ENCODE results near the gene ITPK1. TPM values are rescaled to one million over a fixed set of nuclear protein-coding genes. Genes with fewer than 3 reads are reported as not detected.

The ITPK1 gene
- total RNA-seq, 1 experiment from 2014 or later = 88.6 TPM

- peaks cover 7% of the 10 kb centered on the region for H3K4me1 ChIP-seq (replicated peaks; ENCODE audit: insufficient read depth)
- no peaks in the 10 kb centered on the region for H3K27me3 ChIP-seq (ENCODE audit: insufficient read depth, low read depth)
- intact Hi-C loops (cut with micrococcal nuclease; ENCODE audit: unreplicated experiment) = no loop called here
- DNase-seq = no peak
- H2AFZ ChIP-seq = no peak overlapping the region
- no peaks in the 10 kb centered on the region for H3K9me2 ChIP-seq (ENCODE audit: insufficient read depth)
- POLR2A ChIA-PET (ENCODE audit: unreplicated experiment) = no interaction called here
- peaks cover 4% of the 10 kb centered on the region; the same call in 1 of the 2 replicates for H4K20me1 ChIP-seq (ENCODE audit: insufficient read depth)
- peaks cover 12% of the 10 kb centered on the region for H3F3A ChIP-seq (ENCODE audit: insufficient read depth, low read depth)
- TF ChIP-seq EZH2 (IDR thresholded peaks at IDR 0.05; ENCODE audit: low read depth) = no peak
- TF ChIP-seq CTCF (conservative IDR thresholded peaks at IDR 0.05) = no peak
- no peaks in the 10 kb centered on the region for H3K79me2 ChIP-seq (ENCODE audit: low read depth)
- H3K4me3 ChIP-seq = no peak overlapping the region
- no peak overlapping the region for H3K27ac ChIP-seq
- no TSS peak for BruUV-seq (replicated peaks)
- no peaks in the 10 kb centered on the region for H3K9me3 ChIP-seq (ENCODE audit: insufficient read depth, low read depth)
- no peak overlapping the region for H3K4me2 ChIP-seq
- CTCF ChIA-PET = interaction anchor here (0.7 kb wide), 1 partner anchor 304 kb away, joined by 3 read pairs; no protein-coding TSS in a partner anchor
- no peaks in the 10 kb centered on the region for H3K36me3 ChIP-seq (ENCODE audit: low read depth)
Measured at GRCh38 chr14:92932448-92933395, 183.0 kb downstream of the ITPK1 start.

DNA sequence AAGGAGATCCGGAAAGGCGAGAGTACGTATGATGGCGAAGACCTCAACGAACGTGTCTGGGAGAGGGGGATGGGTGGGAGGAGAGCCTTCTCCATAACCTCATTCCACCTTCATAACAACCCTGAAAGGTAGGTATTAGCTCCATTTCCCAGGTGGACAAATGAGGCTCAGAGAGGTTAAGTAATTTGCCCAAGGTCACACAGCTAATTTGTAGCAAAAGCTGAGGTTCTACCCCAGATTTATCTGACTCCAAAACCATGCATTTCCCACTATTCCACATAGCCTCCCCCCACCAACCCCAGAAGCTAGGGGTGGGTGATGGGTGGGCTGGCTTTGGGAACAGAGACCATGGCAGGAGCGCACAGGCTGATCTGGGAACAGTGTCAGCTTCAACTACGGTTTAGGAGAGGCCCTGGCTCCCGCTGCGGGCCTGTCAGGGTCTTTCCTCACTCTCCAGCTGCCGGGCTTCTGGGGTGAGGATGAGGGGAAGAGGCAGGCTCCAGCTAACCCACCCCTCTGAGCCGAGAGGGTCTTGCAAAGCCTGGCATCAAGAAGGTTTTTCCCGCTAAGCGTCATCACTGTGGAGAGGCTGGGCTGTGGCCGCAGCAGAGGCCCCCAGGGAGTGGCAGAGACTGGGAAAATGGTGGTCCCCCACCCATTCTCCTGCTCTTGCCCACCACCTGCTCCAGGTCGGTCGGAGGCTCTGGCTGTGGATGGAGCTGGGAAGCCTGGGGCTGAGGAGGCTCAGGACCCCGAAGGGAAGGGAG lies 183.9 kb downstream of the ITPK1 start:
- Histone ChIP-seq H3K4me2 (no peak overlapping the region), H3K9me2 (ENCODE audit: insufficient read depth) (no peaks in the 10 kb centered on the region), H3K79me2 (ENCODE audit: low read depth) (no peaks in the 10 kb centered on the region), H3K9me3 (ENCODE audit: insufficient read depth, low read depth) (no peaks in the 10 kb centered on the region), H3K27ac (no peak overlapping the region), H3K27me3 (ENCODE audit: insufficient read depth, low read depth) (no peaks in the 10 kb centered on the region), H3F3A (ENCODE audit: insufficient read depth, low read depth) (peaks cover 20% of the 10 kb centered on the region), H3K36me3 (ENCODE audit: low read depth) (no peaks in the 10 kb centered on the region), H4K20me1 (ENCODE audit: insufficient read depth) (no peaks in the 10 kb centered on the region), H3K4me1 (replicated peaks; ENCODE audit: insufficient read depth) (peaks cover 11% of the 10 kb centered on the region), H2AFZ (no peak overlapping the region), H3K4me3 (no peak overlapping the region)
- intact Hi-C loops (cut with micrococcal nuclease; ENCODE audit: unreplicated experiment) = no loop called here
- no TSS peak for BruUV-seq (replicated peaks)
- TF ChIP-seq CTCF (conservative IDR thresholded peaks at IDR 0.05) (no peak), EZH2 (IDR thresholded peaks at IDR 0.05; ENCODE audit: low read depth) (no peak)
- ChIA-PET CTCF (no interaction called here), POLR2A (ENCODE audit: unreplicated experiment) (no interaction called here)
- DNase-seq = no peak

- no peaks in the 10 kb centered on the region for H3K27me3 ChIP-seq (ENCODE audit: insufficient read depth, low read depth)
- BruUV-seq (replicated peaks) = no TSS peak
- ChIA-PET CTCF (no interaction called here), POLR2A (ENCODE audit: unreplicated experiment) (no interaction called here)
- intact Hi-C loops (cut with micrococcal nuclease; ENCODE audit: unreplicated experiment) = no loop called here
- peaks cover 24% of the 10 kb centered on the region for H3F3A ChIP-seq (ENCODE audit: insufficient read depth, low read depth)
- no peaks in the 10 kb centered on the region for H3K79me2 ChIP-seq (ENCODE audit: low read depth)
- no peak for DNase-seq
- H4K20me1 ChIP-seq (ENCODE audit: insufficient read depth) = no peaks in the 10 kb centered on the region
- no peak overlapping the region for H2AFZ ChIP-seq
- H3K9me2 ChIP-seq (ENCODE audit: insufficient read depth) = no peaks in the 10 kb centered on the region
- H3K4me3 ChIP-seq = no peak overlapping the region
- TF ChIP-seq CTCF (conservative IDR thresholded peaks at IDR 0.05) (no peak), EZH2 (IDR thresholded peaks at IDR 0.05; ENCODE audit: low read depth) (no peak)
- no peak overlapping the region for H3K4me2 ChIP-seq
- H3K36me3 ChIP-seq (ENCODE audit: low read depth) = no peaks in the 10 kb centered on the region
- no peak overlapping the region for H3K27ac ChIP-seq
- no peaks in the 10 kb centered on the region for H3K9me3 ChIP-seq (ENCODE audit: insufficient read depth, low read depth)
- H3K4me1 ChIP-seq (replicated peaks; ENCODE audit: insufficient read depth) = peaks cover 20% of the 10 kb centered on the region
Measured at GRCh38 chr14:92930737-92931602, 184.8 kb downstream of the ITPK1 start.
